ENCODE measurements around the gene SUPT5H.

- no peak for TF ChIP-seq CTCF (conservative IDR thresholded peaks at IDR 0.05; ENCODE audit: low read depth, low read length)
- no peak for TF ChIP-seq EZH2 (IDR thresholded peaks at IDR 0.05; ENCODE audit: low read length, unreplicated experiment)
- TF ChIP-seq EZH2phosphoT487 (IDR thresholded peaks at IDR 0.05; ENCODE audit: borderline replicate concordance, low read length) = no peak
Observed at GRCh38 chr19:39520541-39521484, 75.4 kb downstream of the SUPT5H start.
